Measurements from ENCODE around the gene GSTT4.

DNA sequence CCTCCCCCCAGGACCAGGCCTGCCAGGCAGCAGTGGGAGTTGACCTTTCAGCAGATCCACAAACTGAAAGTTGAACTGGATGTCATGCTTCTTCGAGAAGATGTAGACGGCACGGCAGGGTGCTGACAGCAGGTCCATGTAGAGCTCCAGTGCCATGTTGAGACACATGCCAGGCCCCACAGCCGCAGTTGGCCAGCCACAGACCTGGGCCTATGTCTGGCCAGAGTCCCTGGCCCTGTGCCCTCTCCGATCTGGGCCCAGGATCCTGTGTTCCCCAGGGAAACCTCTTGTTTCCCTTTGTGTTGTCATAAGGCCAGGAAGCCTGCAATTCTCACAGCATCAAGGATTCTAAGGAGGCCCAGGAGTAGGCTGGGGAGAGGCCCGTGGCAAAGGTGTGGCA is at the start of gene GSTT4:
- TF ChIP-seq NCOA2 (IDR thresholded peaks at IDR 0.05; ENCODE audit: partially characterized antibody in 2 of 2) (no peak), RUNX1 (IDR thresholded peaks at IDR 0.05; ENCODE audit: low read depth) (no peak), ZNF57 (CRISPR knock-in tag; IDR thresholded peaks at IDR 0.05) (no peak), ZNF24 (IDR thresholded peaks at IDR 0.05) (no peak)

Measured in K562 (cell line).